Sigmoid colon (tissue), 4 donors: ENCODE data around the gene FMN2.

ENCODE experiments used
- CTCF ChIP-seq, 4 experiments: fragments of 450-650 bp in 3 of 4; fragments of 200-600 bp in 1 of 4; IDR thresholded peaks; one replicate each; pipeline ENCODE4 v1.5.1; 2016 to 2019; ENCODE audit warnings: antibody characterized with exemption in 4 of 4, mild to moderate bottlenecking in 3 of 4, moderate library complexity in 2 of 4
- EP300 ChIP-seq, 4 donors: sonication (generic); formaldehyde crosslinking; IDR thresholded peaks; one replicate each; pipeline ENCODE4 v1.6.1; 2017; ENCODE audit warnings: antibody characterized with exemption in 4 of 4
- POLR2A ChIP-seq, 2 donors: fragments of 450-650 bp; IDR thresholded peaks; one replicate each; pipeline ENCODE4 v1.6.1; 2016; ENCODE audit warnings: antibody characterized with exemption in 2 of 2, mild to moderate bottlenecking in 2 of 2, moderate library complexity in 2 of 2
- POLR2AphosphoS5 ChIP-seq, 4 donors: sonication (generic); formaldehyde crosslinking; IDR thresholded peaks; one replicate each; pipeline ENCODE4 v1.6.1; 2017; ENCODE audit warnings: antibody characterized with exemption in 4 of 4

GRCh38 chr1:240515505-240515904 is 423.8 kb downstream of the FMN2 start:
- TF ChIP-seq CTCF (IDR thresholded peaks at IDR 0.05) (no peak), EP300 (IDR thresholded peaks at IDR 0.05) (no peak), POLR2A (IDR thresholded peaks at IDR 0.05) (no peak), POLR2AphosphoS5 (IDR thresholded peaks at IDR 0.05) (no peak)
